Mesendoderm (in vitro differentiated cells): Measurements from ENCODE around the gene PRKN.
A peak's percentile ranks its signal among the peaks of the same experiment; 100 is the strongest.

Source experiments
- DNase-seq: peaks from one replicate; pipeline ENCODE4 v3.0.0; 2013
- H2AK5ac ChIP-seq: 2 replicates; pipeline ENCODE4 v1.6.1; 2013; ENCODE audit warnings: low read length, inconsistent platforms
- H2BK120ac ChIP-seq: 2 replicates; pipeline ENCODE4 v1.6.1; 2013; ENCODE audit warnings: low read depth, mild to moderate bottlenecking, low read length, moderate library complexity, mixed read lengths
- H2BK15ac ChIP-seq: replicated peaks from 2 replicates; pipeline ENCODE4 v1.6.1; 2013; ENCODE audit warnings: low read depth, mild to moderate bottlenecking, moderate library complexity
- H2BK5ac ChIP-seq: 2 replicates; pipeline ENCODE4 v1.6.1; 2013; ENCODE audit warnings: low read length, inconsistent platforms
- H3K18ac ChIP-seq: 2 replicates; pipeline ENCODE4 v1.6.1; 2013; ENCODE audit warnings: mild to moderate bottlenecking, low read length, mixed read lengths
- H3K23ac ChIP-seq: one replicate; pipeline ENCODE4 v1.6.1; 2013; ENCODE audit warnings: low read length
- H3K27ac ChIP-seq: 2 replicates; pipeline ENCODE4 v1.5.1; 2013; ENCODE audit warnings: low read depth, mild to moderate bottlenecking, inconsistent platforms, low read length, moderate library complexity
- H3K27me3 ChIP-seq: 2 replicates; pipeline ENCODE4 v1.6.1; 2013; ENCODE audit warnings: low read length, control low read depth, mild to moderate bottlenecking, inconsistent platforms; ENCODE audit not compliant: insufficient read depth, poor library complexity
- H3K36me3 ChIP-seq: 2 replicates; pipeline ENCODE4 v1.6.1; 2013; ENCODE audit warnings: low read length, inconsistent platforms; ENCODE audit not compliant: control insufficient read depth, insufficient read depth
- H3K4ac ChIP-seq: one replicate; pipeline ENCODE4 v1.6.1; 2013; ENCODE audit warnings: low read depth, mild to moderate bottlenecking, low read length, moderate library complexity
- H3K4me1 ChIP-seq: 2 replicates; pipeline ENCODE4 v1.6.1; 2013; ENCODE audit warnings: low read depth, low read length, inconsistent platforms; ENCODE audit not compliant: control insufficient read depth
- H3K4me2 ChIP-seq: 2 replicates; pipeline ENCODE4 v1.6.1; 2013; ENCODE audit warnings: low read length
- H3K4me3 ChIP-seq: 2 replicates; pipeline ENCODE4 v1.5.1; 2013; ENCODE audit warnings: mild to moderate bottlenecking, low read length
- H3K56ac ChIP-seq: one replicate; pipeline ENCODE4 v1.6.1; 2013; ENCODE audit warnings: low read length
- H3K79me1 ChIP-seq: 2 replicates; pipeline ENCODE4 v1.6.1; 2013; ENCODE audit warnings: low read length, inconsistent platforms
- H3K79me2 ChIP-seq: 2 replicates; pipeline ENCODE4 v1.6.1; 2013; ENCODE audit warnings: mild to moderate bottlenecking, low read length; ENCODE audit not compliant: control insufficient read depth, insufficient read depth
- H3K9ac ChIP-seq: 2 replicates; pipeline ENCODE4 v1.6.1; 2013; ENCODE audit warnings: low read length, inconsistent platforms
- H4K5ac ChIP-seq: one replicate; pipeline ENCODE4 v1.6.1; 2013; ENCODE audit warnings: low read length
- H4K8ac ChIP-seq: one replicate; pipeline ENCODE4 v1.6.1; 2013; ENCODE audit warnings: low read depth, mild to moderate bottlenecking, control low read depth, low read length, moderate library complexity
- WGBS: extraction: QIAGEN DNeasy Blood & Tissue Kit; methylation state at CpG from one replicate; pipeline ENCODE4 v1.1.7; 2013; ENCODE audit warnings: low lambda C conversion rate, missing lambda C conversion rate; ENCODE audit not compliant: insufficient coverage; ENCODE audit errors: extremely low coverage; 5-methylcytosine and 5-hydroxymethylcytosine counted together

The PRKN gene

GRCh38 chr6:162443101-162443500 is 284.5 kb downstream of the PRKN start:
- Histone ChIP-seq H3K79me2 (no peaks in the 10 kb centered on the region), H3K27ac (no peak overlapping the region)
- no CpG with 5 or more reads among the region's 10 CpGs for WGBS

GRCh38 chr6:162442687-162443086 is 284.9 kb downstream of the PRKN start:
- Histone ChIP-seq H2BK120ac (no peak overlapping the region), H3K27me3 (no peaks in the 10 kb centered on the region), H3K4ac (no peak overlapping the region), H3K23ac (no peak overlapping the region), H2BK15ac (no peak overlapping the region), H3K56ac (no peak overlapping the region), H2AK5ac (no peak overlapping the region), H3K4me3 (no peak overlapping the region), H3K4me2 (no peak overlapping the region), H3K18ac (no peak overlapping the region), H4K5ac (no peak overlapping the region), H3K36me3 (no peaks in the 10 kb centered on the region), H3K27ac (no peak overlapping the region), H4K8ac (no peak overlapping the region), H3K79me2 (no peaks in the 10 kb centered on the region), H3K4me1 (no peaks in the 10 kb centered on the region), H2BK5ac (no peak overlapping the region), H3K9ac (no peak overlapping the region), H3K79me1 (no peaks in the 10 kb centered on the region)
- WGBS: no CpG with 5 or more reads among the region's 6 CpGs
- DNase-seq: peak; percentile 76

More at GRCh38 chr6:162443101-162443500, 284.5 kb downstream of the PRKN start:
- H3K56ac ChIP-seq: no peak overlapping the region
- no peaks in the 10 kb centered on the region for H3K36me3 ChIP-seq
- no peaks in the 10 kb centered on the region for H3K27me3 ChIP-seq
- no peak overlapping the region for H4K8ac ChIP-seq
- H2BK15ac ChIP-seq: no peak overlapping the region
- no peak for DNase-seq
- no peak overlapping the region for H3K9ac ChIP-seq
- H3K4me3 ChIP-seq: no peak overlapping the region
- H3K4me1 ChIP-seq: no peaks in the 10 kb centered on the region
- H3K4me2 ChIP-seq: no peak overlapping the region
- H2AK5ac ChIP-seq: no peak overlapping the region
- H2BK5ac ChIP-seq: no peak overlapping the region
- no peak overlapping the region for H3K4ac ChIP-seq
- H2BK120ac ChIP-seq: no peak overlapping the region
- no peak overlapping the region for H3K23ac ChIP-seq
- H3K18ac ChIP-seq: no peak overlapping the region
- no peak overlapping the region for H4K5ac ChIP-seq
- no peaks in the 10 kb centered on the region for H3K79me1 ChIP-seq

GRCh38 chr6:162441991-162442390 is 285.6 kb downstream of the PRKN start:
- no peak overlapping the region for H4K8ac ChIP-seq
- H3K4me3 ChIP-seq: no peak overlapping the region
- DNase-seq: no peak
- H3K27ac ChIP-seq: no peak overlapping the region
- no peaks in the 10 kb centered on the region for H3K4me1 ChIP-seq
- H2AK5ac ChIP-seq: no peak overlapping the region
- H4K5ac ChIP-seq: no peak overlapping the region
- WGBS: no CpG with 5 or more reads among the region's 5 CpGs
- H3K4me2 ChIP-seq: no peak overlapping the region
- H3K79me1 ChIP-seq: no peaks in the 10 kb centered on the region
- no peak overlapping the region for H3K9ac ChIP-seq
- no peak overlapping the region for H2BK120ac ChIP-seq
- no peaks in the 10 kb centered on the region for H3K79me2 ChIP-seq
- H2BK5ac ChIP-seq: no peak overlapping the region
- no peaks in the 10 kb centered on the region for H3K36me3 ChIP-seq
- H3K23ac ChIP-seq: no peak overlapping the region
- no peak overlapping the region for H2BK15ac ChIP-seq
- H3K56ac ChIP-seq: no peak overlapping the region
- no peak overlapping the region for H3K4ac ChIP-seq
- no peak overlapping the region for H3K18ac ChIP-seq
- no peaks in the 10 kb centered on the region for H3K27me3 ChIP-seq

- H3K79me2 ChIP-seq: no peaks in the 10 kb centered on the region
- no peak overlapping the region for H4K8ac ChIP-seq
- H2BK15ac ChIP-seq: no peak overlapping the region
- no peak overlapping the region for H4K5ac ChIP-seq
- no peak overlapping the region for H3K56ac ChIP-seq
- H3K79me1 ChIP-seq: no peaks in the 10 kb centered on the region
- no peak overlapping the region for H3K4ac ChIP-seq
- H2BK120ac ChIP-seq: no peak overlapping the region
- peak; percentile 6 for DNase-seq
- no peak overlapping the region for H3K4me3 ChIP-seq
- H3K23ac ChIP-seq: no peak overlapping the region
- H3K27me3 ChIP-seq: no peaks in the 10 kb centered on the region
- no peak overlapping the region for H2BK5ac ChIP-seq
- no peak overlapping the region for H3K9ac ChIP-seq
- H2AK5ac ChIP-seq: no peak overlapping the region
- no peaks in the 10 kb centered on the region for H3K36me3 ChIP-seq
- no peaks in the 10 kb centered on the region for H3K4me1 ChIP-seq
- H3K27ac ChIP-seq: no peak overlapping the region
- no peak overlapping the region for H3K4me2 ChIP-seq
- no CpG with 5 or more reads among the region's 2 CpGs for WGBS
- no peak overlapping the region for H3K18ac ChIP-seq
Observed at GRCh38 chr6:162438980-162439379, 288.6 kb downstream of the PRKN start.

GRCh38 chr6:162435071-162435470 is 292.5 kb downstream of the PRKN start:
- no peaks in the 10 kb centered on the region for H3K4me1 ChIP-seq
- no peak overlapping the region for H4K5ac ChIP-seq
- no peak overlapping the region for H2BK15ac ChIP-seq
- DNase-seq: no peak
- no peak overlapping the region for H3K23ac ChIP-seq
- no peaks in the 10 kb centered on the region for H3K79me1 ChIP-seq
- H3K79me2 ChIP-seq: no peaks in the 10 kb centered on the region
- H2BK120ac ChIP-seq: no peak overlapping the region
- no peak overlapping the region for H4K8ac ChIP-seq
- H3K4ac ChIP-seq: no peak overlapping the region
- H2BK5ac ChIP-seq: no peak overlapping the region
- no peak overlapping the region for H3K9ac ChIP-seq
- H3K36me3 ChIP-seq: no peaks in the 10 kb centered on the region
- H3K27ac ChIP-seq: no peak overlapping the region
- H3K18ac ChIP-seq: no peak overlapping the region
- no peak overlapping the region for H3K4me3 ChIP-seq
- no peak overlapping the region for H2AK5ac ChIP-seq
- H3K4me2 ChIP-seq: no peak overlapping the region
- no peak overlapping the region for H3K56ac ChIP-seq
- no peaks in the 10 kb centered on the region for H3K27me3 ChIP-seq

GRCh38 chr6:162421004-162421403 is 306.6 kb downstream of the PRKN start:
- Histone ChIP-seq H3K27ac (no peak overlapping the region), H3K56ac (no peak overlapping the region), H3K79me1 (no peaks in the 10 kb centered on the region), H3K23ac (no peak overlapping the region), H3K4me2 (no peak overlapping the region), H4K5ac (no peak overlapping the region), H3K36me3 (no peaks in the 10 kb centered on the region), H4K8ac (no peak overlapping the region), H3K18ac (no peak overlapping the region), H3K79me2 (no peaks in the 10 kb centered on the region), H2BK120ac (no peak overlapping the region), H2BK15ac (no peak overlapping the region), H2BK5ac (no peak overlapping the region), H3K9ac (no peak overlapping the region), H3K27me3 (no peaks in the 10 kb centered on the region), H3K4me1 (no peaks in the 10 kb centered on the region), H3K4ac (no peak overlapping the region), H2AK5ac (no peak overlapping the region), H3K4me3 (no peak overlapping the region)
- no peak for DNase-seq
- WGBS: no CpG with 5 or more reads among the region's 4 CpGs
